Colonic mucosa (tissue), 4 donors: ENCODE measurements around the gene CNTN2. TPM values are rescaled to one million over a fixed set of nuclear protein-coding genes. Genes with fewer than 3 reads are reported as not detected.
A peak's percentile ranks its signal among the peaks of the same experiment; 100 is the strongest.

Experiments
- DNase-seq: peaks from one replicate; pipeline ENCODE4 v3.0.0-alpha.2; 2020
- H3K27ac ChIP-seq: fragments of 200-600 bp; one replicate; pipeline ENCODE4 v1.8.0; 2021
- H3K27me3 ChIP-seq: fragments of 200-600 bp; one replicate; pipeline ENCODE4 v1.8.0; 2021
- H3K36me3 ChIP-seq: fragments of 200-600 bp; one replicate; pipeline ENCODE4 v1.8.0; 2021
- H3K4me1 ChIP-seq: fragments of 200-600 bp; one replicate; pipeline ENCODE4 v1.8.0; 2021; ENCODE audit warnings: mild to moderate bottlenecking
- H3K4me3 ChIP-seq: fragments of 200-600 bp; one replicate; pipeline ENCODE4 v1.8.0; 2021
- H3K9ac ChIP-seq, 2 donors: one replicate each; pipeline ENCODE4 v1.7.0; 2013; ENCODE audit warnings: control low read depth in 2 of 2, low read depth in 2 of 2, low read length in 2 of 2
- H3K9me3 ChIP-seq: fragments of 200-600 bp; one replicate; pipeline ENCODE4 v1.8.0; 2021
- intact Hi-C: fragments of 100-400 bp; cut with DNase I; formaldehyde crosslinking; loops from one replicate; pipeline ENCODE4 v1.14.1; 2022
- total RNA-seq, 2 donors: library from RNA; stranded (reverse); fragmentation: NEBNext Ultra II Directional in 1 of 2; extraction: Animal tissue kit (Norgen Biotek cat#: 25700) in 1 of 2; gene quantifications; one replicate each; pipeline ENCODE4 v1.2.1, GENCODE V29; 2021
- TF ChIP-seq, protein P1 (sequence below): fragments of 200-600 bp; IDR thresholded peaks from one replicate; pipeline ENCODE4 v1.8.0; 2022; ENCODE audit warnings: antibody characterized with exemption, mild to moderate bottlenecking
- donor health status: healthy.
- donor health status: DM: no; HTN: no; CAD: no.
- donor health status: DM: no; HTN: no; CAD: no.

CNTN2 gene
- total RNA-seq, 2 donors from 2014 or later, result 0.20 to 1.4 TPM

DNA sequence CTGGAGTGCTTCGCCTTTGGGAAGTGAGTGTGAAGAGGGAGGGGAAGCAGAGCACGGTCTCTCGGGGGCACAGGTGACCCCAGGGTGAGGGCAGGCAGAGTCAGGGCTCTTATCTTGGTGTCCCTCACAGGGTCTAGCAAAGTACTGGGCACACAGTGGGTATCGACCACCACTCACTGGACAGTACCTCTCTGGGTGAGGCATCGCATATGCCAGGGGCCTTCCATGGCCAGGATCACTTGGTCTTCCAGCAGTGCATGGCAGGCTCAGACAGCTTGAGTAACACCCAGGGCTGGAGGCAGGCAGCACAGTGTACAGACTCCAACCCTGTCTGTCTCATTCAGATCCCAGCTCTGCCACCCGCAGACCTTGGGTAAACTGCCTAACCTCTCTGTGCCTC, 16.6 kb downstream of the CNTN2 start:
- intact Hi-C loops, result loop anchor here (5.0 kb wide), 1 partner anchor 72 kb away; no protein-coding TSS in a partner anchor
- Histone ChIP-seq H3K9me3 (no peaks in the 10 kb centered on the region), H3K9ac (no peak overlapping the region), H3K4me1 (no peaks in the 10 kb centered on the region), H3K27ac (no peak overlapping the region), H3K36me3 (no peaks in the 10 kb centered on the region), H3K4me3 (no peak overlapping the region), H3K27me3 (no peaks in the 10 kb centered on the region)
- DNase-seq, result no peak
- TF ChIP-seq, protein P1, sequence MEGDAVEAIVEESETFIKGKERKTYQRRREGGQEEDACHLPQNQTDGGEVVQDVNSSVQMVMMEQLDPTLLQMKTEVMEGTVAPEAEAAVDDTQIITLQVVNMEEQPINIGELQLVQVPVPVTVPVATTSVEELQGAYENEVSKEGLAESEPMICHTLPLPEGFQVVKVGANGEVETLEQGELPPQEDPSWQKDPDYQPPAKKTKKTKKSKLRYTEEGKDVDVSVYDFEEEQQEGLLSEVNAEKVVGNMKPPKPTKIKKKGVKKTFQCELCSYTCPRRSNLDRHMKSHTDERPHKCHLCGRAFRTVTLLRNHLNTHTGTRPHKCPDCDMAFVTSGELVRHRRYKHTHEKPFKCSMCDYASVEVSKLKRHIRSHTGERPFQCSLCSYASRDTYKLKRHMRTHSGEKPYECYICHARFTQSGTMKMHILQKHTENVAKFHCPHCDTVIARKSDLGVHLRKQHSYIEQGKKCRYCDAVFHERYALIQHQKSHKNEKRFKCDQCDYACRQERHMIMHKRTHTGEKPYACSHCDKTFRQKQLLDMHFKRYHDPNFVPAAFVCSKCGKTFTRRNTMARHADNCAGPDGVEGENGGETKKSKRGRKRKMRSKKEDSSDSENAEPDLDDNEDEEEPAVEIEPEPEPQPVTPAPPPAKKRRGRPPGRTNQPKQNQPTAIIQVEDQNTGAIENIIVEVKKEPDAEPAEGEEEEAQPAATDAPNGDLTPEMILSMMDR, result no peak

DNA sequence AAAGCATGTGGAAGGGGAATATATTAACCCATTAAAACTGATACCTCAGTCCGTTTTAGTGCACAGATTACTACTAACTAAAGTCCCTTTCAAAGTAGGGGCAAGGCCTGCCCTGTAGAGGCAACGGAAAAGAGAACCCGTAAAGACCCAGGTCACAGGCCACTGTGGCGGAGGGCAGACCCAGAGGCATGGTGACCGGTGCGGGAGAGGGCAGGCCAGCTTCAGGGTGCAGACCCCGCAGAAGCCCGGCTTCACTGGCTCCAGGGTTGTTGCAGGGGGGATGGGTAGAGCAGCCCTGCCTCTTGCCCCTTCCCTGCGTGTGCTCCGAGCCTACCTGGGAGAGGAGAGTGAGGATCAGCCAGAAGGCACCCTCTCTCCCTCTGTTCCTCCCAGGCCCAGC, 17.7 kb downstream of the CNTN2 start:
- Histone ChIP-seq H3K27ac (no peak overlapping the region), H3K9me3 (no peaks in the 10 kb centered on the region), H3K36me3 (no peaks in the 10 kb centered on the region), H3K27me3 (no peaks in the 10 kb centered on the region), H3K4me3 (no peak overlapping the region), H3K9ac (no peak overlapping the region), H3K4me1 (no peaks in the 10 kb centered on the region)
- DNase-seq, result no peak
- intact Hi-C loops, result loop anchor here (5.0 kb wide), 1 partner anchor 73 kb away; no protein-coding TSS in a partner anchor
- TF ChIP-seq, protein P1, result no peak

DNA sequence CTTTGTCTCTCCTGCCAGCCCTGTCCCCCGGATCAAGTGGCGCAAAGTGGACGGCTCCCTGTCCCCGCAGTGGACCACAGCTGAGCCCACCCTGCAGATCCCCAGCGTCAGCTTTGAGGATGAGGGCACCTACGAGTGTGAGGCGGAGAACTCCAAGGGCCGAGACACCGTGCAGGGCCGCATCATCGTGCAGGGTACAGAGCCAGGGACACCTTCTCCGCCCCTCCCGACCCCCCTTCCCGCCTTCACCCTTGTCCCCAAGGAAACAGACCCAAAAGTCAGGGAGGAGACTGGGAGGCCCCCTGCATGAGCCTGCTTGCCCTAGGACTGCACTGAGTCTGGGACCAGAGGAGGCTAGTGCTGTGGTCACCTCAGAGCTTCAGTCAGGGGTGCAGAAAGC, 18.2 kb downstream of the CNTN2 start:
- Histone ChIP-seq H3K27me3 (no peaks in the 10 kb centered on the region), H3K4me1 (no peaks in the 10 kb centered on the region), H3K9me3 (no peaks in the 10 kb centered on the region), H3K36me3 (no peaks in the 10 kb centered on the region), H3K9ac (no peak overlapping the region), H3K27ac (no peak overlapping the region), H3K4me3 (no peak overlapping the region)
- intact Hi-C loops, result loop anchor here (5.0 kb wide), 1 partner anchor 74 kb away; no protein-coding TSS in a partner anchor
- TF ChIP-seq, protein P1, result no peak
- DNase-seq, result no peak

DNA sequence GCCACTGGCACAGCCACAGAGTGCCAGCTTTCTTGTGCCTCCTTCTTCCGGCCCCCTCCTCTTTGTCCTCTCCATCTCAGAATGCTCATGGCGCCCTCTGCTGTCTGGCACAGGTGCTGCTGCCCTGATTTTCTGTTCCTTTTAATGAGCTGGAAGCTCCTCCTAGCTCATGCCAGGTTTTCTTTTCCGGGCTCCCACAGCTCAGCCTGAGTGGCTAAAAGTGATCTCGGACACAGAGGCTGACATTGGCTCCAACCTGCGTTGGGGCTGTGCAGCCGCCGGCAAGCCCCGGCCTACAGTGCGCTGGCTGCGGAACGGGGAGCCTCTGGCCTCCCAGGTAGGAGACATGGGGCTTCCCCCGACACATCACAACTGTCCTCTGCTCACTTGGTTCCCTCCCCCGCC, 18.7 kb downstream of the CNTN2 start:
- intact Hi-C loops, result loop anchor here (5.0 kb wide), 1 partner anchor 74 kb away; no protein-coding TSS in a partner anchor
- peak overlapping the region in 1 of 2 donors; percentile 43 for H3K9ac ChIP-seq
- no peaks in the 10 kb centered on the region for H3K36me3 ChIP-seq
- no peak overlapping the region for H3K27ac ChIP-seq
- H3K4me3 ChIP-seq, result no peak overlapping the region
- DNase-seq, result peak; percentile 76
- no peaks in the 10 kb centered on the region for H3K4me1 ChIP-seq
- H3K27me3 ChIP-seq, result no peaks in the 10 kb centered on the region
- no peaks in the 10 kb centered on the region for H3K9me3 ChIP-seq
- TF ChIP-seq, protein P1, result peak; percentile 75

DNA sequence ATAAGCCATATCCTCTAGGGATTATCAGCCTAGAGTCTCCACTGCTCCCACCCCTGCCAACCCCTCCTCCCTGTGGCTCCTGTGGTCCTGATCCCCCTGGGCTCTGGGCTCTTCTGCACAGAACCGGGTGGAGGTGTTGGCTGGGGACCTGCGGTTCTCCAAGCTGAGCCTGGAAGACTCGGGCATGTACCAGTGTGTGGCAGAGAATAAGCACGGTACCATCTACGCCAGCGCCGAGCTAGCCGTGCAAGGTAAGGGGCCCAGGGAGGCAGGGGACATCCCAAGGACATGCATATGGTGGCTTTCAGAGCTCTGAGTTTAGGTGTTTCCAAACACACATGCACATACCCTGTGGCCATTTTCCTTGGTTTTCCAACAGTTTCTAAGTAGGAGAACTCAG, 19.3 kb downstream of the CNTN2 start:
- H3K27ac ChIP-seq, result no peak overlapping the region
- H3K4me3 ChIP-seq, result no peak overlapping the region
- H3K9me3 ChIP-seq, result no peaks in the 10 kb centered on the region
- DNase-seq, result no peak
- intact Hi-C loops, result loop anchor here (5.0 kb wide), 1 partner anchor 75 kb away; no protein-coding TSS in a partner anchor
- H3K36me3 ChIP-seq, result no peaks in the 10 kb centered on the region
- H3K27me3 ChIP-seq, result no peaks in the 10 kb centered on the region
- no peak overlapping the region for H3K9ac ChIP-seq
- TF ChIP-seq, protein P1, result no peak
- no peaks in the 10 kb centered on the region for H3K4me1 ChIP-seq
